LNCAP (cell line): ENCODE measurements around the gene VANGL2.

Experiments used
- CTCF ChIP-seq: fragments of 450-650 bp; IDR thresholded peaks from 2 replicates; pipeline ENCODE4 v1.5.1; 2017; ENCODE audit warnings: mild to moderate bottlenecking

The VANGL2 gene

GRCh38 chr1:160359559-160360226 is 40.7 kb upstream of the VANGL2 start:
- no peak for TF ChIP-seq CTCF

GRCh38 chr1:160360227-160360695 is 40.1 kb upstream of the VANGL2 start:
- TF ChIP-seq CTCF, result no peak

- TF ChIP-seq CTCF, result no peak
These were observed 39.2 kb upstream of the VANGL2 start for GRCh38 chr1:160361199-160361598.

GRCh38 chr1:160361814-160362167 is 38.6 kb upstream of the VANGL2 start:
- TF ChIP-seq CTCF, result no peak

GRCh38 chr1:160362168-160362957 is 38.0 kb upstream of the VANGL2 start:
- TF ChIP-seq CTCF, result no peak

- TF ChIP-seq CTCF, result no peak
These were observed 37.4 kb upstream of the VANGL2 start for GRCh38 chr1:160363010-160363409.

GRCh38 chr1:160363951-160364735 is 36.2 kb upstream of the VANGL2 start:
- TF ChIP-seq CTCF, result no peak
